Kidney tubule cell (primary cell): ENCODE results near the gene CFL2.
"Not testable (repeated sequence)": the region's sequence is repeated elsewhere in the genome, so short reads cannot be mapped to it uniquely, and the experiment has no call there.

Experiments
- DNase-seq: peaks from one replicate; pipeline ENCODE4 v3.0.0-alpha.2; 2018; ENCODE audit warnings: low spot score

The CFL2 gene

DNA sequence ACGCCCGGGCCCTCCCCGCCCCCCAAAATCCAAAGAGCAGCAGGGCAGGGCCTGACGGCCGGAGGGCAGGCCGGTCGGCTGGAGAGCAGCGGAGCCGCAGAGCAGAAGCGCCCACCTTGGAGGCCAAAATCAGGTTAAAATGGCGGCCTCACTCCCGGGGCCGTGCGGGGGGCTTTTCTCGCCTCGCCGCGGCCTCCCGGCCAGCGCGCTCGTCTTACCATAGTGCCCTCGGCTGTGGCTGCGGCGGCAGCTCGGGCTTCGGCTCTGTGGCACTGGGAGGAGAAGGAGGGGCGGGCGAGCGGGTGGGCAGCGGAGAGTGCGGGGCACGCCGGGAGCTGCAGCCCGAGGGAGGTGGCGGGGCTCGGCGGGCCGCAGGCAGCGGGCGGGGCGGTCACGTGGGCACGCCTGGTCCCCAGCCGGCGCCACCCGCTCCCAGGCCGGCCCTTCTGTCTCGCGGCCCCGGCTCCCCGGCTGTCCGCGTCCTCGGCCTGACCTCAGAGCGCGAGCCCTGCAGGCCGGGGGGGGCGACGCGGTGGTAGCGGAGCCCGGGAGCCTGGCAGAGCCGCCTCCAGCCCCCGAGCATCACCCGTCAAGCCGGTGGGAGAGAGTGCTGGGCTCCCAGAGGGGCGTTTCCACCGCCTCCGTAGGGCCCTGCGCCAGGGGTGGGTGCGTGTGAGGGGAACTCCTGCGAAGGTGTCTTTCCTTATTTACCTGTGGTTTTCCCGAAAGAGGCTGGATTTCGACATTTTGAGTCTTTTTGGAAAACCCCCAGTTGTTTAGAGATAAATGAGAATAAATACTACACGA, at the start of gene CFL2:
TSS of gene CFL2 (minus strand) at position 274 of the 807 bp plus-strand sequence. CDS start at position 221, 53 bp downstream.
- peak; percentile 80 for DNase-seq

DNA sequence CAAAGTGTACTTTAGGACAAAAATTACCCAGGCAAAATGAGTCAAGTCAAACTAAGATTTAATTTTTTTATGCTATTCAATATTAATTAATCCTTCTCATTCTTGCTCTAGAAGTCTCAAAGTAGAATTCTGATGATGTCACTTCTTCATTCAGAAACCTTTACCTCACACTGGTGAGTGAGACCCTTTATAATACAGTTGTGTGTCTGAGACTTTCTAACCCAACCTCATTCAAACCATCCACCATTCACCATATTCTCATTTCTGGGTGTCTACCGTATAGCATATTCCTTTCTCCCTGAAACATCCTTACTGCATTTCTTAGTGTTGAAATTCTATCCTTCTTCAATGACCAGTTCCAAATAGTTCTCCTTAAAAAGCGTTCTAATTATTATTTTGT, 40.8 kb upstream of the CFL2 start:
- no peak for DNase-seq

DNA sequence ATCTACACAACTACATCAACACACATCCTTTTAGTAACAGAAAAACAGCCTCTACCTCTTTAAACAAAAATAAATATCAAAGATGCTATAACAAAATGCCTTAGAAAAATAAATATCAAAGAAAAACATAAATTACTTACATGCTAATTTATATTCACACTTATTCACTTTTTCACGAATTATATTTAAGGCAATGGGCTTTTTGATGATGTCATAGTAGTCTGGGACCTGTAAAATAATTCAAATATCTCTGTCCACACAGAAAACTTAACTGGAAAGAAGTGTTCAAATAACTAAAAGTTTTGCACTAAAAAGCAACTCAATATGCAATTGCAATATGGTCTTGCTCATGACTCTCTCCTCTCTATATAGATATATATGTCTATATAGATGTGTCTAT, 40.3 kb upstream of the CFL2 start:
- DNase-seq, result no peak

DNA sequence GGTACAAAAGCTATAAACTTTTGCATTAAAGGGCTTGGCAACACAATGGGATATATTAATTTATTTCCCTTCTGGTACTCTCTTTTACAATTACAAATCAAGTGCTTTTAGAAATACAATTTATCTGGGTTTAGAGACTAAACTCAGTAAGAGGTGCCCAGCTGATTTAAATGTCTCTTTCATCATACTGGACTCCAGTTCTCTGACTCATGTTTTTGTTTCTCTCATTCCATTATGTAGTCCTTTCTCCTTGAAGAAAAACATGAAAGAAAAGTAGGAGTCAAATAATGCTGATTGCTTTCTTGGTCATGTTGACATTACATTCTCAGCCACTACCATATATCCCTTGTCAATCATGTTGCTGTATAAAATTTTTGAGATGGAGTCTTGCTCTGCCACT, 36.3 kb upstream of the CFL2 start:
- DNase-seq, result peak; percentile 13

DNA sequence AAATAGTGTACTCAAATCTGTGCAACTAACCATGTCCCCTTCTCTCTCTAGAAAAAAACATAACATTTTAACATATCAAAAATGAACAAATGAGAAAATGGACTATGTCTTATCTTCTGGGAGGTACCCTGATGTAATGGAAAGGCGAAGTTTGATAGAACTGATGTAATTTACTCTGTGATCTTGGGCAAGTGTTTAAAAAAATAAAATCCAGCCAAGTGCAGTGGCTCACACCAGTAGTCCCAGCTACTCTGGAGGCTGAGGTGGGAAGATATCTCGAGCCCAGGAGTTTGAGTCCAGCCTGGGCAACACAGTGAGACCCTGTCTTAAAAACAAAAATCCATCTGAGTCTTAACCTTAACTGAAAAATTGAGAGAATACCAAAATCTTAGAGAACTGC, 35.8 kb upstream of the CFL2 start:
- DNase-seq, result no peak

DNA sequence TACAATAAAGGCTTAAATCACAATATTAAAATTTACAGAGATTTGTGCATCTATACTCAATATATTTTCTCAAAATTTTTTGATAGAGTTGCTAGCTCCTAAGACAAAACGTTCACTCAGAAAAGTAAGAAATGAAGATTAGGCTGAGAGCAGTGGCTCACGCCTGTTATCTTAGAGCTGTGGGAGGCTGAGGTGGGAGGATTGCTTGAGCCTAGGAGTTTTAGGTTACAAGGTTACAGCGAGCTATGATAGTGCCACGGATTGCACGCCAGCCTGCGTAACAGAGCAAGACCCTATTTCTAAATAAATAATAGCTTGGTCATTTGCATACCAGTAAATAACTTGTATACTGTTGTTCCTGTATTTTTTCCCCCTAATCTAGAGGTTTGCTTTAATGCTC, 35.0 kb upstream of the CFL2 start:
- no peak for DNase-seq

DNA sequence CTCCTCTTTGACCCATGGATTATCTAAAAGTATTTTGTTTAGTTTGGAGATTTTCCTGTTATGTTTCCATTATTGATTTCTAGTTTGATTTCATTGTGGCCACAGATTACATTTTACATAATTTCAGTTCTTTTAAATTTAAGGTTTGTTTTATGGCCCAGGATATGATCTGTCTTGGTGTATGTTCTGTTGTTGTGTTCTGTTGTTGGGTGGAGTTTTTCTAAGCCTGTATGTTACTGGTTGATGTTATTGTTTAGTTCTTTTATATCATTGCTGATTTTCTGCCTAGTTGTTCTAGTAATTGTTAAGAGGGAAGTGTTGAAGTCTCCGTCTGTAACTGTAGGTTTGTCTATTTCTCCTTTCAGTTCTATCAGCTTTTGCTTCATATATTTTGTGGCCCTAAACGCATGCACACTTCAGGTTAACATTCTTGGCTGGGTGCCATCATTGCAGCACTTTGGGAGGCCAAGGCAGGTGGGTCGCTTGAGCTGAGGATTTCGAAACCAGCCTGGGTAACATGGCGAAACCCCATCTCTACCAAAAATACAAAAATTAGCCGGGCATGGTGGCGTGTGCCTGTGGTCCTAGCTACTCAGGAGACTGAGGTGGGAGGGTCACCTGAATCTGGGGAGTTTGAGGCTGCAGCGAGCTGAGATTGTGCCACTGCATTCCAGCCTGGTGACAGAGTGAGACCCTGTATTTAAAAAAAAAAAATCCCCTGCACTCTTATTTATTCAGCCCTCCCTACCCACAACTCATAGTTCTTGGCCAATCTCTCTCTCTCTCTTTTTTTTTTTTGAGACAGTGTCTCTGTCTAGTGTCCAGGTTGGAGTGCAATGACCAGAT, 28.1 kb upstream of the CFL2 start:
- no peak for DNase-seq

DNA sequence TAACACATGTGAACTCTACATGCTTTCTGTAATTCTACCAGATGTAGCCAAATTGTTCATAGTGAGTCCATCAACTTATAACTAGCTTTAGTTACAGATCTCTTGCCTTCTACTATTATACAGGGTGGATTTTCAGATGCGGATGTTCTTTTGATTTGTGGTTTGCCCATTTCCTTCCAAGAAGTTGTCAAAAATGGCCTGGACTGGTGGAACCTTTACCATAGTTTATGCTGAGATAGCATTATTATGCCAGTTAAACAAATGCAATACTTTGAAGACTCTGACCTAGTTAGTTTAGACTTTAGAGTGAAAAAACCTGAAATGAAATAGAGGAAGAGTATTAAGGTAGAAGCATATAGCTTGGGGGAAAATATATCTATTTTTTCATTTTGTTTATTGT, 27.4 kb upstream of the CFL2 start:
- DNase-seq, result no peak

DNA sequence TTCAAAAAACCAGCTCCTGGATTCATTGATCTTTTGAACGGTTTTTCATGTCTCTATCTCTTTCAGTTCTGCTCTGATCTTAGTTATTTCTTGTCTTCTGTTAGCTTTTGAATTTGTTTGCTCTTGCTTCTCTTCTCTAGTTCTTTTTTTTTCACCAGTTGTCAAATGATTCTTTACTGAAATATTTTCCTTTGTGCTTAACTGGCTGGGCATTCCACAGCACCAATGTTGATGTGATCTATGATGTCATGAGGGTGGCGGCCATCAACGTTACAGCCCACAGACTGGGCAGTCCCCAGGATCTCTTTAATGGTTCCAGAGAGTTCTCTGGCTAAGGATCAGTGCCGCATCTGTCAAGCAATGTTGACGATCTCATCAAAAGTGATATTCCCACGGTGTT, 25.7 kb upstream of the CFL2 start:
- peak; percentile 36 for DNase-seq

DNA sequence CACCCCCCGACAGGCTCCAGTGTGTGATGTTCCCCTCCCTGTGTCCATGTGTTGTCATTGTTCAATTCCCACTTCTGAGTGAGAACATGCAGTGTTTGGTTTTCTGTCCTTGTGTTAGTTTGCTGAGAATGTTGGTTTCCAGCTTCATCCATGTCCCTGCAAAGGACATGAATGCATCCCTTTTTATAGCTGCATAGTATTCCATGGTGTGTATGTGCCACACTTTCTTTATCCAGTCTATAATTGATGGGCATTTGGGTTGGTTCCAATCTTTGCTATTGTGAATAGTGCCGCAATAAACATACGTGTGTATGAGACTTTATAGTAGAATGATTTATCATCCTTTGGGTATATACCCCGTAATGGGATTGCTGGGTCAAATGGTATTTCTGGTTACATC, 22.7 kb upstream of the CFL2 start:
- DNase-seq, result not testable (repeated sequence)

DNA sequence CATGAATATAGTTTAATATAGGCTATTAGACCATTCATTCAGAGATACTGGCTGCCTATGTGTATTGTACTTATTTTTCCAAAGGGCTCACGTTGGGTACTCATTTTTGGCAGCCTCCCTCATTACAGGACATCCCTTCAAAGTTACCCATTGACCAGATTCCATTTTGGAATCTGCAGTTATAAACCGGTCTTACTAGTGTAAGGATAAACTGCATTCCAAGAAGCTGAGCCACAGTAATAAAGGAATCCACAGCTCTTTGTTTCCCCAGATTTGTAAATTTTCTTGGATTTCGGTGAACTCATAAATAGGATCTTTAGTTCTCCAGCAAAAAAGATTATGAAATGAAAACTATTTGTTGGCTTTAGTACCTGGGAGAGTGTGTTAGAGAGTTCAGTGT, 18.9 kb upstream of the CFL2 start:
- DNase-seq, result peak; percentile 87

DNA sequence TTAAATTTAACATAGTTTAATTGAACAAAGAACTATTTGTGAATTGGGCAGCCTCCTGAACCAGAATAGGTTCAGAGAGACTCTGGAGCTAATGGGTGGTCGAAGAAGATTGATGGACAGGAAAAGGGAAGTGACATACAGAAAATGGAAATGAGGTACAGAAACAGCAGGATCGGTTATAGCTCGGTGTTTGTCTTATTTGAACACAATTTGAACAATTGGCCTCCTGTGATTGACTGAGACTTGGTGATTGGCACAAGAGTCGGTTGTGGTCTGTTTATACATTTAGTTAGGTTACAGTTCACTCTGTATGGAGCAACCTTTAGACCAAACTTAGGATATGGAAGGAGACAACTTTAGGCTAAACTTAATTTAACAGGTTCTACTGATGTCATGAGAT, 18.4 kb upstream of the CFL2 start:
- DNase-seq, result no peak

DNA sequence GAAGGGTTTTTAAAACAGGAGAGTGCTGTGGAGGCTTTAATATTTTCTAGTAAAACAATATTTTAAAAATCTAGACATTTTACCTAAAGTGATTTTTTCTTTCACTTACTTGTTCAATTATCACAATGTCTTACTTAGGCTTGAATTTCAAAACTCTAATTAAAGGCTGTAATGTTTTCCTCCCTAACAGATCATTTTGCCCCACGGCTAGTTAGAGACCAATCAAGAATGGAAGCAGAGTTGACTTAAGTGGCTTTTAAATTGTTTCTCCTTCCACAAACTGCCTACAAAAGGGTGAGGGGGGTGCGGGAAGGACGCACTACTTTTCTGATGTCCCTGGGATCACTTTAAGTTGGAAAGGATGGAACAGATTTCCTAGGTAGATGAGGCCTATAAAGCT, 9.5 kb upstream of the CFL2 start:
- DNase-seq, result no peak

DNA sequence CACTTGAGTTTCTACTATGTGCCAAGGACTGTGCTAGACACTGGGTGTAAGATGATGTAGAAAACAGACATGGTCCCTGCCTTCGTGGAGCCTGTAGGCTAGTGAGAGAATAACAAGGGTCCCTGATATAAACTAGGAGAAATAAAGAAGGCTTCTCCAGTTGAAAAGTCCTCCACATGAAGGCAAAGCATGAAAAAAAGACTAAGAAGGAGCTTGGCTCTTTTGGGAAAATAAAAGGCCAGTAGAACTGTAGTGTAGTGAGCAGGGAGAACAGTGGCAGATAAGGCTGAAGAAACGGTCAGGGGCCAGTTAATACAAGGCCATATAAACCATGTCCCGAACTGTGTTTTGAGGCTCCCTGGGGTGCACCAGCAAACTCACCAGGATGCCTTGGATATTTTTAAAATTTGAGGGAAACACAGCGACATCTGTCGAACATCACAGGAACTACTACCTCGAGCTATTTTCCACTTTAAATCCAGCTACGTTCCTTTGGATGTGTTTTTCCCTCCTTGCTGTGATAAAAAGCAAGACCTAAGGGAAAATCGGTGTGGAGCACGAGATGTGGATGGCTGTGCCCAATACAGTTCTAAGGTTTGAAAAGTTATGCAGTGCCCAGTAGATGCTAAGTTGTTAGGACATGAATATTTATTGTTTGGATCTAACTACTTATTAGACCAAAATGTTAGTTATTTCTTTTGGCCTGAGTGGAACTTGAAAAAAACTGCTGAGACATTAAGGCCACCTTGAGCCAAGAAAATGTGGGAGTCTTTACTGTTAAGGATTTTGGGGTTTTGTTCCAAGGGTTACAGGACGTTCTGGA, 8.5 kb upstream of the CFL2 start:
- DNase-seq, result peak; percentile 63

DNA sequence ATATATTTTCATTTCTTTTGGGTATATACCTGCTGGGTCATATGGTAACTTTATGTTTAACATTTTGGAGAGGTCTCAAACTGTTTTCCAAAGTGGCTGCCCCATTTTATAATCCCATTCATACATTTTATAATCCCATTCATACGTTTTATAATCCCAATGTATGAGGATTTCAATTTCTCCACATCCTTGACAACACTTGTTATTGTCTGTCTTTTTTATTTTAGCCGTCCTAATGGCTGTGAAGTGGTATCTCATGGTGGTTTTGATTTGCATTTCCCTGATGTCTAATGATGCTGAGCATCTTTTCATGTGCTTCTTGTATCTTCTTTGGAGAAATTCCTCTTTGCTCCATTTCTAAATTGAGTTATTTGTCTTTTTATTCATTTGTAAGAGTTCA, 6.7 kb upstream of the CFL2 start:
- no peak for DNase-seq

DNA sequence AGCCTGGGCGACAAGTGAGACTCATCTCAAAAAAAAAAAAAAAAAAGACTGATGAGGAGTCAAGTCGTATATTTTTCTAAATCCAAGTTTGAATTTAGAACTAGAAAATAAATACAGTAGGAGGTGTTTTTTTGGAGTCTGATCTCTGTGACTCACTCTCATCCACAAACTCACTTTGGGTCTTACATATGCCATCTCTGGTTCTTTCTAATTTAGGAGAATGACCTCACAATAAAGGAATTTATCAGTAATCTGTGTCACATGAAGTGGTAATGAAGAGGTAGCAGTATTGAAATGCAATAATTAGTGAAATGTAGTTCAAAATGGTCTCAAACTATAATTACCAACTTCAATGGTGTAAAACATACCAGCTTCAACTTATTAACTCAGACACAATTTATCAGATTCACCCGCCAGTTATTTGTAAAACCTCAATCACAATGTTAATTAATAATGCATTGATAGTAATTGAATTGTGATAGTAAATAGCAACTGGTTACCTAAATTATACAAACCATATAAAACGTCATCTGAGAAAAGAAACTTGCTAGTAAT, 4.4 kb upstream of the CFL2 start:
- peak; percentile 67 for DNase-seq

DNA sequence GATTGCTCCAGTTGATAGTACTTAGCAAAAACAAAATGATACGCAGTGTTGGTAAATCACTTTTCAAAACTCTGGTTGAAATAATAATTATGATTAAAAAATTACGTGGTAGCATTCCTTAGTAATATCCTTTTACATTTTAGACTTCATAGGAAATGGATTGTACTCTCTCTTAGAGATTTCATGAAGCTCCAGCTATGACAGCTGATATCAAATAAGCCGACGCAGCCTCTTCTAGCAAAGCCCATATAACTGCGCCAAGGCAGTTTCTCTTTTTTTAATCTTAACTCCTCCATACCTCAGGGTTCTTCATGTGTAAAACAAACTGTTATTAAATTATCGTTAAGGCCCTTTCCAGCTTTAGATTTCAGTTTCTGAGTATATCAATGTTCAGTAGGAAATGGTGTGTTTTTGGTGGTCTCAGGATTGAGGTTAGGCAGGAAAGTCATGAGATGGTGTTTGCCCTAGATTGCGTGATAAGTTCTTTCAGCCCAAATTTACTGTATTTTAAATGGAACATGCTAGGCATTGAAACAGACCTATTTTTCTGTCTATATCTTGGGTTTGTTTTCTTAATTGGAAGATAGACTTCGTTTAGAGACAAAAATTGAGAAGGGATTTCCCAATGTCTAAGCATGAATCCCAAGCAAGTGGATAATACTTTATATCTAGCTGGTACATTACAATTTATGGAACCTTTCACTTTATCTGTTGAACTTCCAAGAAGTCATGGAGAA, 902 bp upstream of the CFL2 start:
- DNase-seq, result no peak

DNA sequence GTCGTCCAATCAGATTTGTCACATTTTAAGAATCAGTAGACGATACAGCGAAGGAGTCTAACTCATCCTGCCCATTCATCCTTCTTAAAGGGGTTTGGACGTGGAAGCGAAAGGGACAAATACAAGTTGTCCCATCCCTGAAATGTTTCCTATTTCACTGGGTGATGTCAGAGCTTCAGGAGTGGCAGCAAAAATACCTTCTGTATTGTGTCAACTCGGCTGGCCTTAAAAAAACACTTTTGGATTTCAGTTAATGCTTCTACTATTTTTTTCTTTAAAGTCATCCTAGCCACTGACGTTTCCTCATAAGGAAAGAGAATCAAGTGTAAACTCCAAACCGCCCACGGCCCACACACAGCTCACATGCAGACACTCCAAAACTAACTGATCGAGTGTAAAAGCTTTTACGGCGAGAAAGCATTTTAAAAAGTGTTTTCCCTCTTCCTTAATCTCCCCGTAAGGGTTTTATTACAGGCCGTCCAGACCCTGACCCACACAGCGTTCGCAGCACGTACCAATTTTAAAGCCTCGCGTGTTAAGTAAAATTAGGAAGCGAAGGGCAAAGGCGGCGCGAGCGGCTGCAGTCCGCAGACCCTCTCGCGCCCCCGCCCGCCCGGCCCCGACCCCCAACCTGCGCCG, 593 bp downstream of the CFL2 start:
- peak; percentile 86 for DNase-seq

DNA sequence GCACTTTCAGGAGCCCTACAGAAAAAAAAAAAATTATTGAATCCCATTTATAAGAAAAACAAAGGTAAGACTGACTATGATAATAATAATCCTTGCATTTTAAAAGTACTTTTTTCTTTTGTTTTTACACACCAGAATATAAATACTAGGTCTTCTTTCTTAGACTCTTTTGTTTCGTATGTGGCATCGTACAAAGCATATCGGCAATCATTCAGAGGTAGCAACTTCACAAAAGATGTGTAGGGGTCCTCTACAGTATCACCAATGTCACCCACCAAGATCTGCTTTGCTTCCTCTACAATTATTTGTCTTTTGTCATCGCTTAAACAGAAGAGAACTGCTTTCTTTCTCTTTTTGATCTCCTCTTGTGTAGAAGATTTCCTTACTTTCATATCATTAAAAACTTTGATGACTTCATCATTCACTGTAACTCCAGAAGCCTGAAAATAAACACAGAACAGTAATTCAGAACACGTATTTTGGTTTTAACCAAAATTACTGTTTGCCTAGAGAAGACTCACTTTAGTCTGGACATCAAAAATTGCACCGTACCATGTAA, 1.2 kb downstream of the CFL2 start:
- no peak for DNase-seq
